HCT116 (cell line): ENCODE data around the gene RUFY2. TPM values are rescaled to one million over a fixed set of nuclear protein-coding genes. Genes with fewer than 3 reads are reported as not detected.

Experiments
- ATAC-seq: fragments of 200-7000 bp; cut with Tn5 transposase; 2 replicates; pipeline ENCODE4 v1.9.1; 2020; ENCODE audit warnings: mild to moderate bottlenecking, moderate library complexity
- BruUV-seq: library from RNA; stranded (reverse); fragments of 400-500 nt; replicated peaks from 2 replicates; lab custom pipeline; 2021; lab: Mats Ljungman, UMichigan
- CTCF ChIA-PET: fragments of 300-600 bp; sonication (Branson Sonifier 250); formaldehyde crosslinking; loops from one replicate; lab custom pipeline; 2021; ENCODE audit warnings: antibody characterized with exemption; lab: Charles Lee
- POLR2A ChIA-PET: fragments of 300-600, 350-600 bp; sonication (Branson Sonifier 250); formaldehyde crosslinking; loops from one replicate; lab custom pipeline; 2021; ENCODE audit warnings: antibody characterized with exemption; lab: Charles Lee
- RAD21 ChIA-PET, 2 experiments: fragments of 300-600 bp; sonication (Branson Sonifier 250); formaldehyde crosslinking; loops; one replicate each; lab custom pipeline; 2023; ENCODE audit warnings: low total read pairs in 2 of 2; ENCODE audit not compliant: uncharacterized antibody in 2 of 2, unreplicated experiment in 2 of 2, low non-redundant PET in 1 of 2; lab: Charles Lee
- DNase-seq: peaks from one replicate; pipeline ENCODE4 v3.0.0-alpha.2; 2010; ENCODE audit warnings: low read depth, low spot score
- H2AFZ ChIP-seq: fragments of 200-600 bp; shearing (Covaris generic), sonication (generic); 2 replicates; pipeline ENCODE4 v1.6.1; 2017; ENCODE audit warnings: low read depth, mixed run types, mixed read lengths, antibody characterized with exemption, low read length; ENCODE audit not compliant: poor library complexity, severe bottlenecking
- H3K27ac ChIP-seq: 2 replicates; pipeline ENCODE4 v1.5.1; 2012; ENCODE audit warnings: low read depth, low read length
- H3K27me3 ChIP-seq: fragments of 200-600 bp; sonication (generic); 2 replicates; pipeline ENCODE4 v1.6.1; 2016; ENCODE audit warnings: mixed run types, low read length, mixed read lengths; ENCODE audit not compliant: insufficient read depth
- H3K36me3 ChIP-seq, 2 experiments: fragments of 200-500 bp in 1 of 2; fragments of 200-600 bp in 1 of 2; sonication (Bioruptor generic) in 1 of 2; sonication (generic) in 1 of 2; 2 replicates each; pipeline versions ENCODE4 v1.5.1 to v1.6.1; 2014 to 2016; ENCODE audit warnings: low read length in 2 of 2, inconsistent platforms in 1 of 2, mixed read lengths in 1 of 2, mixed run types in 1 of 2; ENCODE audit not compliant: insufficient read depth in 2 of 2, control insufficient read depth in 1 of 2
- H3K4me1 ChIP-seq, 2 experiments: fragments of 200-600 bp in 1 of 2; sonication (generic) in 1 of 2; 2 replicates each; pipeline versions ENCODE4 v1.5.1 to v1.6.1; 2012 to 2017; ENCODE audit warnings: low read length in 2 of 2, inconsistent platforms in 1 of 2, mild to moderate bottlenecking in 1 of 2, mixed read lengths in 1 of 2, mixed run types in 1 of 2, moderate library complexity in 1 of 2; ENCODE audit not compliant: insufficient read depth in 2 of 2, control insufficient read depth in 1 of 2
- H3K4me2 ChIP-seq: fragments of 200-600 bp; sonication (generic); 2 replicates; pipeline ENCODE4 v1.6.1; 2017; ENCODE audit warnings: mixed run types, low read length, mixed read lengths
- H3K4me3 ChIP-seq, 2 experiments: fragments of 200-600 bp in 1 of 2; sonication (generic) in 1 of 2; replicated peaks in 1 of 2; 2 replicates each; pipeline ENCODE4 v1.5.1; 2011 to 2016; ENCODE audit warnings: low read length in 2 of 2, control low read depth in 1 of 2, low read depth in 1 of 2, mild to moderate bottlenecking in 1 of 2, mixed read lengths in 1 of 2, mixed run types in 1 of 2
- H3K79me2 ChIP-seq: fragments of 200-600 bp; sonication (generic); 2 replicates; pipeline ENCODE4 v1.6.1; 2017; ENCODE audit warnings: mild to moderate bottlenecking, mixed run types, low read length, moderate library complexity, mixed read lengths; ENCODE audit not compliant: insufficient read depth
- H3K9ac ChIP-seq: fragments of 200-600 bp; sonication (generic); 2 replicates; pipeline ENCODE4 v1.6.1; 2016; ENCODE audit warnings: low read length, mixed read lengths
- H3K9me2 ChIP-seq: fragments of 200-600 bp; sonication (generic), shearing (Covaris generic); 2 replicates; pipeline ENCODE4 v1.6.1; 2017; ENCODE audit warnings: mixed run types, mild to moderate bottlenecking, moderate library complexity; ENCODE audit not compliant: insufficient read depth
- H3K9me3 ChIP-seq, 2 experiments: fragments of 200-500 bp in 1 of 2; fragments of 200-600 bp in 1 of 2; sonication (Bioruptor generic) in 1 of 2; sonication (generic) in 1 of 2; 2 replicates each; pipeline ENCODE4 v1.6.1; 2014 to 2017; ENCODE audit warnings: low read length in 2 of 2, mixed read lengths in 2 of 2, inconsistent platforms in 1 of 2, low read depth in 1 of 2, mild to moderate bottlenecking in 1 of 2, mixed run types in 1 of 2, moderate library complexity in 1 of 2; ENCODE audit not compliant: control insufficient read depth in 1 of 2, insufficient read depth in 1 of 2
- H4K20me1 ChIP-seq: fragments of 200-600 bp; sonication (generic), shearing (Covaris generic); 2 replicates; pipeline ENCODE4 v1.6.1; 2017; ENCODE audit warnings: mixed run types, mild to moderate bottlenecking, moderate library complexity; ENCODE audit not compliant: insufficient read depth
- ATF3 ChIP-seq: IDR thresholded peaks from 2 replicates; pipeline ENCODE4 v1.6.1; 2012
- CTCF ChIP-seq, 3 experiments: fragments of 200-600 bp in 1 of 3; sonication (generic) in 1 of 3; IDR thresholded peaks in 2 of 3; conservative IDR thresholded peaks in 1 of 3; 2 replicates each; pipeline ENCODE4 v1.5.1; 2012 to 2017; ENCODE audit warnings: low read depth in 2 of 3, low read length in 2 of 3, antibody characterized with exemption in 1 of 3, borderline replicate concordance in 1 of 3, control low read depth in 1 of 3, mild to moderate bottlenecking in 1 of 3, mixed read lengths in 1 of 3, mixed run types in 1 of 3, moderate library complexity in 1 of 3; ENCODE audit not compliant: insufficient read depth in 1 of 3
- EGR1 ChIP-seq: IDR thresholded peaks from 2 replicates; pipeline ENCODE4 v1.6.1; 2012; ENCODE audit warnings: low read depth
- EZH2phosphoT487 ChIP-seq: fragments of 200-600 bp; IDR thresholded peaks from 2 replicates; pipeline ENCODE4 v1.6.1; 2018; ENCODE audit warnings: antibody characterized with exemption, borderline replicate concordance
- FOSL1 ChIP-seq: IDR thresholded peaks from 2 replicates; pipeline ENCODE4 v1.6.1; 2012; ENCODE audit warnings: low read depth
- JUND ChIP-seq: IDR thresholded peaks from 2 replicates; pipeline ENCODE4 v1.6.1; 2012
- POLR2A ChIP-seq: IDR thresholded peaks from 2 replicates; pipeline ENCODE4 v1.7.0; 2011; ENCODE audit warnings: borderline replicate concordance; ENCODE audit not compliant: insufficient read depth, insufficient read length; ENCODE audit errors: extremely low read depth
- POLR2AphosphoS5 ChIP-seq: IDR thresholded peaks from 2 replicates; pipeline ENCODE4 v1.6.1; 2011; ENCODE audit warnings: mild to moderate bottlenecking, low read depth, low read length, moderate library complexity
- RAD21 ChIP-seq: IDR thresholded peaks from 2 replicates; pipeline ENCODE4 v1.6.1; 2012; ENCODE audit warnings: low read depth, mild to moderate bottlenecking
- REST ChIP-seq: IDR thresholded peaks from 2 replicates; pipeline ENCODE4 v1.6.1; 2012; ENCODE audit warnings: low read depth
- SP1 ChIP-seq: IDR thresholded peaks from 2 replicates; pipeline ENCODE4 v1.6.1; 2012; ENCODE audit warnings: low read depth
- SRF ChIP-seq: IDR thresholded peaks from 2 replicates; pipeline ENCODE4 v1.6.1; 2012; ENCODE audit warnings: low read depth
- TCF7L2 ChIP-seq: IDR thresholded peaks from 2 replicates; pipeline ENCODE4 v1.7.0; 2011; ENCODE audit warnings: borderline replicate concordance, inconsistent platforms; ENCODE audit not compliant: insufficient read depth, insufficient read length; ENCODE audit errors: extremely low read depth
- YY1 ChIP-seq: IDR thresholded peaks from 2 replicates; pipeline ENCODE4 v1.6.1; 2011; ENCODE audit warnings: low read length, low read depth, moderate library complexity, mild to moderate bottlenecking; ENCODE audit not compliant: insufficient replicate concordance; ENCODE audit errors: extremely low read depth
- ZBTB33 ChIP-seq: IDR thresholded peaks from 2 replicates; pipeline ENCODE4 v1.6.1; 2011; ENCODE audit warnings: mild to moderate bottlenecking, low read length, moderate library complexity; ENCODE audit not compliant: insufficient replicate concordance; ENCODE audit errors: extremely low read depth
- ZFX ChIP-seq: fragments of 450-650 bp; IDR thresholded peaks from 2 replicates; pipeline ENCODE4 v1.6.1; 2017
- ZNF274 ChIP-seq: fragments of 200-500 bp; sonication (Bioruptor generic); IDR thresholded peaks from 2 replicates; pipeline ENCODE4 v1.6.1; 2014; ENCODE audit warnings: mild to moderate bottlenecking, low read depth, low read length, inconsistent platforms
- intact Hi-C: fragments of 100-400 bp; cut with micrococcal nuclease; formaldehyde crosslinking; loops from 2 replicates; pipeline ENCODE4 v1.10.0; 2022
- total RNA-seq: library from RNA; stranded (reverse); gene quantifications from one replicate; pipeline ENCODE4 v1.2.1, GENCODE V29; 2021; ENCODE audit not compliant: unreplicated experiment

Gene RUFY2
- total RNA-seq, 1 experiment from 2014 or later: 13.0 TPM

GRCh38 chr10:68332259-68333057 is 74.6 kb downstream of the RUFY2 start, which contains the start of gene PBLD:
TSS of gene PBLD (minus strand) at chr10:68332928. CDS start at chr10:68306844, 26,084 bp downstream.
- Histone ChIP-seq H3K27ac (peak within 1 kb of the TSS; percentile 85), H3K36me3 (peaks cover 4 to 14% of the 10 kb centered on the region in 2 experiments; a peak in 2 of 4 replicates), H3K79me2 (peaks cover 56% of the 10 kb centered on the region), H2AFZ (no peak within 1 kb of the TSS), H3K4me2 (peak within 1 kb of the TSS; percentile 94), H3K4me3 (peak within 1 kb of the TSS; percentile 89 to 90), H3K9me3 (no peaks in the 10 kb centered on the region), H3K9ac (peak within 1 kb of the TSS; percentile 96), H3K4me1 (peaks cover 41 to 46% of the 10 kb centered on the region in 2 experiments), H3K9me2 (no peaks in the 10 kb centered on the region), H4K20me1 (peaks cover 46% of the 10 kb centered on the region; the same call in 1 of the 2 replicates), H3K27me3 (no peaks in the 10 kb centered on the region)
- BruUV-seq: TSS peak; percentile 36
- ChIA-PET RAD21 (interaction anchor here (0.7 kb wide), 2 partner anchors 120 to 477 kb away, joined by 3 to 4 read pairs; no protein-coding TSS in a partner anchor), POLR2A (interaction anchor here (0.7 to 1.8 kb wide), 10 partner anchors 9 to 863 kb away, joined by 3 to 11 read pairs (median 6); no protein-coding TSS in a partner anchor), CTCF (interaction anchor here (1.4 kb wide), 1 partner anchor 477 kb away, joined by 3 read pairs; no protein-coding TSS in a partner anchor)
- intact Hi-C loops: loop anchor here (10.0 kb wide), 1 partner anchor 478 kb away; no protein-coding TSS in a partner anchor
- DNase-seq: peak; percentile 43
- ATAC-seq: peak; percentile 44
- no peak for TF ChIP-seq ZNF274
- TF ChIP-seq POLR2A: no peak
- TF ChIP-seq ATF3: no peak
- no peak for TF ChIP-seq FOSL1
- no peak for TF ChIP-seq EZH2phosphoT487
- TF ChIP-seq RAD21: no peak
- TF ChIP-seq YY1: peak; percentile 87
- TF ChIP-seq SP1: no peak
- TF ChIP-seq CTCF (IDR thresholded peaks at IDR 0.05 in 2 of 3, conservative IDR thresholded peaks at IDR 0.05 in 1 of 3; ENCODE audit: borderline replicate concordance in 1 of 3, insufficient read depth in 1 of 3, low read depth in 2 of 3, low read length in 2 of 3): peak in 2 of 3 experiments; percentile 24 to 34; a peak in 3 of 6 replicates
- no peak for TF ChIP-seq REST
- no peak for TF ChIP-seq SRF
- TF ChIP-seq ZBTB33: no peak
- TF ChIP-seq TCF7L2: peak; percentile 86
- no peak; the same call in 1 of the 2 replicates for TF ChIP-seq EGR1
- TF ChIP-seq JUND: no peak
- peak; percentile 84 for TF ChIP-seq ZFX
- TF ChIP-seq POLR2AphosphoS5: 0 out of 2 replicates have a peak, but pooled peaks have one; percentile 10
